GM20000 (cell line): ENCODE data around the gene SH3TC2.

Experiments
- DNase-seq: peaks from one replicate; pipeline ENCODE4 v3.0.0; 2012; ENCODE audit warnings: low spot score
- TF ChIP-seq, protein P1 (sequence below): IDR thresholded peaks from 2 replicates; pipeline ENCODE4 v1.5.1; 2012; ENCODE audit warnings: mild to moderate bottlenecking, control low read depth; ENCODE audit errors: extremely low read depth, missing control alignments

Gene SH3TC2

DNA sequence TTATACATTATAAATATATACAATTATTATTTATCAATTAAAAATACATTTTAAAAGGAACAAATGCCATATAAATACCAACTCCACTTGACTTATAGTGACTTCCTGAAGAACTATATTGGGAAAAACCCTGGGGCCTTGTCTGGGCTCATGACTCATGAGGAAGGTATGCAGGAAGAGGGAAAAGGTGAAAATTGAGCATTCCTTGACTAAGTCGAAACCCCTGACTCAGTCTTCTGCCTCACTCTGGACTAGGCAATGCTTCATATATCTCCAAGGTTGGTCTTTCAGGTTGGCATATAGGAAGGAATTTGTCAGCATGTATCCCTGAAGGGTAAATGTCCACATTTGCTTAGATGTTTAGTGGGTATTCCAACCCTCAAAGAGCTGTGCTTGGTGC is 78.5 kb downstream of the SH3TC2 start:
- DNase-seq: no peak
- TF ChIP-seq, protein P1, sequence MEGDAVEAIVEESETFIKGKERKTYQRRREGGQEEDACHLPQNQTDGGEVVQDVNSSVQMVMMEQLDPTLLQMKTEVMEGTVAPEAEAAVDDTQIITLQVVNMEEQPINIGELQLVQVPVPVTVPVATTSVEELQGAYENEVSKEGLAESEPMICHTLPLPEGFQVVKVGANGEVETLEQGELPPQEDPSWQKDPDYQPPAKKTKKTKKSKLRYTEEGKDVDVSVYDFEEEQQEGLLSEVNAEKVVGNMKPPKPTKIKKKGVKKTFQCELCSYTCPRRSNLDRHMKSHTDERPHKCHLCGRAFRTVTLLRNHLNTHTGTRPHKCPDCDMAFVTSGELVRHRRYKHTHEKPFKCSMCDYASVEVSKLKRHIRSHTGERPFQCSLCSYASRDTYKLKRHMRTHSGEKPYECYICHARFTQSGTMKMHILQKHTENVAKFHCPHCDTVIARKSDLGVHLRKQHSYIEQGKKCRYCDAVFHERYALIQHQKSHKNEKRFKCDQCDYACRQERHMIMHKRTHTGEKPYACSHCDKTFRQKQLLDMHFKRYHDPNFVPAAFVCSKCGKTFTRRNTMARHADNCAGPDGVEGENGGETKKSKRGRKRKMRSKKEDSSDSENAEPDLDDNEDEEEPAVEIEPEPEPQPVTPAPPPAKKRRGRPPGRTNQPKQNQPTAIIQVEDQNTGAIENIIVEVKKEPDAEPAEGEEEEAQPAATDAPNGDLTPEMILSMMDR: no peak

DNA sequence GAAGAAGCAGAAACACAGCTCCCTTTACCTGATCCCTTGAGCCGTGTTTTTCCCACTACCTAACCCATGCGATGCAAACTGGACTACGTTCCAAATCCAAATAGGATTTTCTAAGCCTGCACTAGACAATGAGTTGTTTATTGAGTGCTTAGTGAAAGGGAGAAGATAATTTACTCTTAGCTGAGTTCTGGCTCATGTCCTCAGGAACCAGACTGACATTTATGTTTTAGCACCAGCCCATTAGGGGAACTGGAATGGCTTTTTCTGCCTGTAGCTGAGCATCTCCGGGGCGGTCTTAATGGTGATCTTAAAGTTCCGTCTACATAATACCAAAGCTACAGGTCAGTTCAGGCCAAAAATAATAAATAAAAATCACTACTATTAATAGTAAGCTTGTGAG is 81.5 kb downstream of the SH3TC2 start:
- DNase-seq: no peak
- TF ChIP-seq, protein P1: no peak

DNA sequence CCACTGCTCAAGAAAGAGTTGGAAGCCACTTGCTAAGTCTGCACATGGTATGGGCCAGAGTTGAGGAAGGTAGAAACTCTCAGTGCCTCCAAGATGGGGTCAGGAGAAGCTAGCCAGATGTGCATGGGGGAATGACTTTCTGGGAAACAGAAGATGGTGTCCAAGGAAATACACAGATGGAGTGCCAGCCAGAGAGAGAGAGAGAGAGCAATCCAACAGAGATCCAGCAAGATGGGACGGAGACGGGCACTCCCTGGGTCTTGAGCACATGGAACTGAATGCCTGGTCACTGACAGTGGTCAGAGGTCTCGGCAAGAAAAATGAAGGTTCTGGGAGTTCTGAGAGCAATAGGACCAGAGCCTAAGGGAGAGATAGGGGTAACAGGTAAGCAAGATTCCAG is 82.1 kb downstream of the SH3TC2 start:
- TF ChIP-seq, protein P1: no peak
- no peak for DNase-seq

- DNase-seq: no peak
- TF ChIP-seq, protein P1: no peak
Observed at GRCh38 chr5:148979083-148979723, 83.7 kb downstream of the SH3TC2 start.

DNA sequence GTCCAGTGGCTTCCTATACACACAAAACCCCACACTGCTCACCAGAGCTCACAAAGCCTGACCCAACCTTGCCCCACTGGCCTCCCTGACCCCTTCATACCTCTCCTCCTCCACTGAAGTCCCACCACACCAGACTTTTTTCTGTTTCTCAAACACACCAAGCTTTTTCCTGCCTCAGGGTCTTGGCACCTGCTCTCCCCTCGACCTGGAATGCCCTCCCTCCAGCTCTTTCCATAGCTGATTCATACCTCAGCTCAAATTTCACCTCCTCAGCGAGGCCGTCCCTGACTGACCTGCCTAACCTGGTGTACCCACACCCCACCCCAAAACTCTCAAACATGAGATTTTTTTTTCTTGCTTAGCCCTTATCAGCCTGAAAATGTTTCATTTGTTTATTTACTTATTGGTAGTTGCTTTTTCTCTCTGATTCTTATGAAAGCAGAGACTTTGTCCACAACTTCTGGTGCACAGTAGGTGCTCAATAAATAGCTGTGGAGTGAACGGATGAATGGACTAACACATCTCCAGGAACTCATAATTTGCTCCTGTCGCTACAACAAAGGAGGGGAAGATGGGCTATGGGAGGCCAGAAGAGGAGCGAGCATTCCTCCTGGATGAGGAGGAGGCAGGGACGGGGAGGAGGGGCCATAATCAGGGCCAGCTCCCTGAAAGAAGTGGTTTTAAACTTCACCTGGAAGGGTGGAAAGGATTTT is 84.3 kb downstream of the SH3TC2 start:
- TF ChIP-seq, protein P1: no peak

DNA sequence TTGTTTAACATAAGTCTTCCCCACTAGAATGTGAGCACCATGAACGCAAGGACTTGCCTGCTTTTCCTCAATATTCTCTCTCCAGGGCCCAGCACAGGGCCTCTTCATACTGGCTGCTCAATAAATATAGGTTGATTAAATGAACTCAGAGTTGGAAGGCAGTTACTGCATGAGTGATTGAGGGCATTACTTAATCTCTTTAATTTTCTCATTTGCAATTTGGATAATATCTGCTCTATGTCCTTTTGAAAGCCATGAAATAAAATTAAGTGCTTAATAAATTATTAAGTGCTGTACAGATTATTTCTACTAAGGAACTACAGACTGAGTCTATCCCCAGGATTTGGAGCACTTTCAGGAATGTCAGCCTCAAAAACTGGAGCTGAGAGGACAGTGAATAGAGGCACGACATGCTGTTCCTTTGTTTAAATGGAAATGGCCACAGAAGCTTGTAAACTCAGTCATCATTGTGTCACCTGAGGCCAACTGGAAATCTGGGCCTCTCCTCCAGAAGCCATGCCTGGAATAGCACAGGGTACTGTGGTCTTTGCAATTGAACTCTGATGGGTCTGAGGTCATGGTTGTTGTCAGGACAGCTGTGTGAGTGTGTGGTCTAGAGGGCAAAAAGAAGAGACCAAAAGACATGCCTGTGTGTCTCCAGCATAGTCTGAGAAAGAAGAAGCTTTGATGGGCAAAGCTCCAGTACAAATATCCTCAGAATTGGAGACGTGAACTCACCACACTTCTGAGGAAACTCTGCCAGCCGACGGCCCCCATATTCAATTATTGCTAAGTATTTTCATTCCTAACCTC is 86.1 kb downstream of the SH3TC2 start:
- TF ChIP-seq, protein P1: no peak
- no peak for DNase-seq

More for the DNA sequence above, 84.3 kb downstream of the SH3TC2 start:
- DNase-seq: no peak
